H1 (cell line): ENCODE results near the gene FAM171A1. TPM values are rescaled to one million over a fixed set of nuclear protein-coding genes. Genes with fewer than 3 reads are reported as not detected.

Experiments
- CTCF ChIA-PET: fragments of 300-600 bp; sonication (Branson Sonifier 250); formaldehyde crosslinking; loops from one replicate; lab custom pipeline; 2021; ENCODE audit not compliant: partially characterized antibody; lab: Charles Lee
- POLR2A ChIA-PET: fragments of 300-600 bp; sonication (Branson Sonifier 250); formaldehyde crosslinking; loops from one replicate; lab custom pipeline; 2021; ENCODE audit warnings: inconsistent platforms; ENCODE audit not compliant: partially characterized antibody; lab: Charles Lee
- DNase-seq, 2 experiments: peaks; one replicate each; pipeline versions ENCODE4 v3.0.0 to v3.0.0-alpha.2; 2010 to 2022; ENCODE audit warnings: low spot score in 2 of 2, low read depth in 1 of 2, mixed read lengths in 1 of 2
- FAIRE-seq: peaks from 2 replicates; lab custom pipeline; 2011; peaks lifted over from hg19 to GRCh38; lab: Jason Lieb, UNC
- H2AFZ ChIP-seq: 2 replicates; pipeline ENCODE4 v1.8.1; 2012; ENCODE audit warnings: low read length, inconsistent platforms
- H2AK5ac ChIP-seq: 2 replicates; pipeline ENCODE4 v1.6.1; 2013; ENCODE audit warnings: low read depth, low read length
- H2BK120ac ChIP-seq: replicated peaks from 2 replicates; pipeline ENCODE3; 2013; ENCODE audit warnings: low read depth, low read length, inconsistent platforms
- H2BK12ac ChIP-seq: 2 replicates; pipeline ENCODE4 v1.6.1; 2013; ENCODE audit warnings: low read depth, low read length
- H2BK15ac ChIP-seq: 2 replicates; pipeline ENCODE4 v1.6.1; 2013; ENCODE audit warnings: low read length
- H2BK20ac ChIP-seq: 2 replicates; pipeline ENCODE4 v1.6.1; 2013; ENCODE audit warnings: low read length
- H2BK5ac ChIP-seq: 2 replicates; pipeline ENCODE4 v1.6.1; 2013; ENCODE audit warnings: low read depth, low read length
- H3K14ac ChIP-seq: 2 replicates; pipeline ENCODE4 v1.6.1; 2013; ENCODE audit warnings: inconsistent platforms; ENCODE audit not compliant: insufficient read length
- H3K18ac ChIP-seq: 2 replicates; pipeline ENCODE4 v1.6.1; 2013; ENCODE audit warnings: low read length; ENCODE audit errors: extremely low read depth
- H3K23ac ChIP-seq: 2 replicates; pipeline ENCODE4 v1.6.1; 2013; ENCODE audit warnings: inconsistent platforms; ENCODE audit not compliant: insufficient read length
- H3K23me2 ChIP-seq: 2 replicates; pipeline ENCODE4 v1.6.1; 2013; ENCODE audit warnings: low read depth, low read length
- H3K27ac ChIP-seq: 2 replicates; pipeline ENCODE4 v1.6.1; 2011; ENCODE audit warnings: low read depth, low read length, inconsistent platforms
- H3K27me3 ChIP-seq, 4 experiments: replicated peaks in 1 of 4; 1 replicate in 1 of 4; 2 replicates in 3 of 4; pipeline versions ENCODE4 v1.6.1 to v1.8.1; 2011 to 2013; ENCODE audit warnings: low read length in 3 of 4, mild to moderate bottlenecking in 3 of 4, inconsistent platforms in 2 of 4, mixed read lengths in 2 of 4, moderate library complexity in 1 of 4; ENCODE audit not compliant: control insufficient read depth in 3 of 4, insufficient read depth in 3 of 4; ENCODE audit errors: extremely low read depth in 1 of 4
- H3K36me3 ChIP-seq, 4 experiments: 2 replicates each; pipeline versions ENCODE4 v1.6.1 to v1.8.1; 2011 to 2013; ENCODE audit warnings: mild to moderate bottlenecking in 4 of 4, low read length in 3 of 4, moderate library complexity in 2 of 4, control low read depth in 1 of 4, inconsistent platforms in 1 of 4; ENCODE audit not compliant: insufficient read depth in 4 of 4, control insufficient read depth in 2 of 4
- H3K4ac ChIP-seq: replicated peaks from 2 replicates; pipeline ENCODE3; 2013; ENCODE audit warnings: low read length, low read depth, mixed read lengths, inconsistent platforms; ENCODE audit not compliant: insufficient read length
- H3K4me1 ChIP-seq, 4 experiments: replicated peaks in 1 of 4; 1 replicate in 1 of 4; 2 replicates in 3 of 4; pipeline versions ENCODE4 v1.6.1 to v1.8.1; 2011 to 2013; ENCODE audit warnings: low read length in 3 of 4, inconsistent platforms in 2 of 4, mixed read lengths in 1 of 4; ENCODE audit not compliant: insufficient read depth in 4 of 4, control insufficient read depth in 3 of 4
- H3K4me2 ChIP-seq, 2 experiments: 2 replicates each; pipeline versions ENCODE4 v1.6.1 to v1.8.1; 2011 to 2013; ENCODE audit warnings: low read depth in 2 of 2, low read length in 2 of 2, control low read depth in 1 of 2, inconsistent platforms in 1 of 2, mild to moderate bottlenecking in 1 of 2; ENCODE audit not compliant: insufficient read depth in 1 of 2
- H3K4me3 ChIP-seq, 4 experiments: fragments of 200-600, 300-600 bp in 1 of 4; sonication (generic), shearing (Covaris generic), sonication (Bioruptor Twin) in 1 of 4; 2 replicates each; pipeline versions ENCODE4 v1.5.1 to v1.8.1; 2011 to 2016; ENCODE audit warnings: low read length in 4 of 4, low read depth in 3 of 4, control low read depth in 2 of 4, inconsistent platforms in 2 of 4, mild to moderate bottlenecking in 2 of 4, mixed read lengths in 1 of 4, moderate library complexity in 1 of 4; ENCODE audit not compliant: insufficient read depth in 2 of 4; ENCODE audit errors: extremely low read depth in 1 of 4
- H3K56ac ChIP-seq: replicated peaks from 2 replicates; pipeline ENCODE3; 2013; ENCODE audit warnings: low read depth, mild to moderate bottlenecking, mixed read lengths, low read length, inconsistent platforms; ENCODE audit not compliant: insufficient read length
- H3K79me1 ChIP-seq: 2 replicates; pipeline ENCODE4 v1.6.1; 2013; ENCODE audit warnings: low read depth, low read length, control low read depth
- H3K79me2 ChIP-seq, 2 experiments: 2 replicates each; pipeline versions ENCODE4 v1.6.1 to v1.8.1; 2012 to 2013; ENCODE audit warnings: low read length in 2 of 2, mild to moderate bottlenecking in 2 of 2, inconsistent platforms in 1 of 2; ENCODE audit not compliant: insufficient read depth in 2 of 2, control insufficient read depth in 1 of 2
- H3K9ac ChIP-seq, 4 experiments: replicated peaks in 1 of 4; 1 replicate in 1 of 4; 2 replicates in 3 of 4; pipeline versions ENCODE4 v1.6.1 to v1.8.1; 2011 to 2013; ENCODE audit warnings: low read depth in 3 of 4, low read length in 3 of 4, control low read depth in 2 of 4, mild to moderate bottlenecking in 2 of 4, moderate library complexity in 2 of 4, inconsistent platforms in 1 of 4; ENCODE audit errors: extremely low read depth in 1 of 4
- H3K9me3 ChIP-seq, 2 experiments: 2 replicates each; pipeline versions ENCODE4 v1.6.1 to v1.8.1; 2012 to 2013; ENCODE audit warnings: mild to moderate bottlenecking in 2 of 2, moderate library complexity in 2 of 2, control low read depth in 1 of 2, inconsistent platforms in 1 of 2, low read depth in 1 of 2, low read length in 1 of 2, mixed read lengths in 1 of 2; ENCODE audit not compliant: insufficient read depth in 2 of 2
- H4K20me1 ChIP-seq, 2 experiments: replicated peaks in 1 of 2; 2 replicates each; pipeline versions ENCODE3 to v1.8.1; 2011 to 2013; ENCODE audit warnings: inconsistent platforms in 2 of 2, low read length in 2 of 2, mild to moderate bottlenecking in 1 of 2; ENCODE audit not compliant: insufficient read depth in 2 of 2, control insufficient read depth in 1 of 2
- H4K5ac ChIP-seq: 2 replicates; pipeline ENCODE4 v1.6.1; 2013; ENCODE audit warnings: low read length, low read depth, mixed read lengths, inconsistent platforms; ENCODE audit not compliant: insufficient read length
- H4K8ac ChIP-seq: 2 replicates; pipeline ENCODE4 v1.8.0; 2013; ENCODE audit warnings: mild to moderate bottlenecking, moderate library complexity, low read length, inconsistent platforms; ENCODE audit not compliant: insufficient read depth; ENCODE audit errors: extremely low read depth
- H4K91ac ChIP-seq: replicated peaks from 2 replicates; pipeline ENCODE3; 2013; ENCODE audit warnings: low read length, mixed read lengths, inconsistent platforms; ENCODE audit not compliant: insufficient read length
- HDAC6 ChIP-seq: IDR thresholded peaks from one replicate; pipeline ENCODE4 v1.7.1; 2012; ENCODE audit warnings: low read depth, mild to moderate bottlenecking, inconsistent platforms, low read length, moderate library complexity
- WGBS, 2 experiments: shearing (Covaris generic) in 1 of 2; methylation state at CpG; one replicate each; pipeline versions ENCODE4 v1.1.6 to v1.1.7; 2013 to 2015; ENCODE audit warnings: low lambda C conversion rate in 2 of 2, mixed read lengths in 2 of 2, inconsistent platforms in 1 of 2, low coverage in 1 of 2, missing lambda C conversion rate in 1 of 2; ENCODE audit not compliant: insufficient replicate concordance in 2 of 2, insufficient coverage in 1 of 2, insufficient read length in 1 of 2; ENCODE audit errors: extremely low coverage in 1 of 2, missing lambda C conversion rate in 1 of 2; 5-methylcytosine and 5-hydroxymethylcytosine counted together
- polyA plus RNA-seq, 7 experiments: library from polyadenylated mRNA; depleted of rRNA in 3 of 7; stranded (reverse) in 5 of 7; unstranded in 2 of 7; fragments of >200 nt in 5 of 7; fragments of 200-250 nt in 2 of 7; gene quantifications; 1 replicate in 5 of 7; 2 replicates in 1 of 7; 4 replicates in 1 of 7; pipeline versions ENCODE4 v1.2.1 to v1.2.3, GENCODE V29; 2011 to 2013; ENCODE audit warnings: missing spikeins in 2 of 7, mixed read lengths in 2 of 7
- total RNA-seq: library from RNA; stranded (reverse); fragmentation: NEBNext Ultra II Directional; extraction: Animal tissue kit (Norgen Biotek cat#: 25700); gene quantifications from 2 replicates; pipeline ENCODE4 v1.2.1, GENCODE V29; 2021

The FAM171A1 gene
- total and polyA plus RNA-seq, 2 of the 8 experiments (the other 6 are each of a cell fraction or from before 2014, with no cell fraction given): 26.6 to 42.1 TPM

DNA sequence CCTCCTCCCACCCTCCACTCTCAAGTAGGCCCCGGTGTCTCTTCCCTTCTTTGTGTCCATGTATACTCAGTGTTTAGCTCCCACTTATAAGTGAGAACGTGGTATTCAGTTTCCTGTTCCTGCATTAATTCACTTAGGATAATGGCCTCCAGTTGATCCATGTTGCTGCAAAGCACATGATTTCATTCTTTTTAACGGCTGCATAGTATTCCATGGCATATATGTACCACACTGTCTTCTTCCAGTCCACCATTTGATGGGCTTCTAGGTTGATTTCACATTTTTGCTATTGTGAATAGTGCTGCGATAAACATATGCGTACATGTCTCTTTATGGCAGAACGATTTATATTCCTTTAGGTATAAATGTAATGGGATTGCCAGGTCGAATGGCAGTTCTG, 51.0 kb downstream of the FAM171A1 start:
- Histone ChIP-seq H3K18ac (no peak overlapping the region), H3K79me2 (peaks cover 0 to 5% of the 10 kb centered on the region in 2 experiments; a peak in 1 of 4 replicates)
- POLR2A ChIA-PET: no interaction called here

More for the DNA sequence above, 51.0 kb downstream of the FAM171A1 start:
- no peak overlapping the region for H2BK15ac ChIP-seq
- FAIRE-seq: no peak
- no peak overlapping the region for H2BK20ac ChIP-seq
- no peak overlapping the region for H3K4ac ChIP-seq
- no peak overlapping the region for H4K8ac ChIP-seq
- no peak overlapping the region for H2BK12ac ChIP-seq
- H3K36me3 ChIP-seq: no peaks in the 10 kb centered on the region
- no peaks in the 10 kb centered on the region for H4K20me1 ChIP-seq
- DNase-seq: no peak
- H3K27me3 ChIP-seq: no peaks in the 10 kb centered on the region
- no peak overlapping the region for H2AK5ac ChIP-seq
- H2BK5ac ChIP-seq: no peak overlapping the region
- H3K9ac ChIP-seq: no peak overlapping the region
- no peak for TF ChIP-seq HDAC6
- no peak overlapping the region for H3K4me3 ChIP-seq
- H3K14ac ChIP-seq: no peak overlapping the region
- peaks cover 3% of the 10 kb centered on the region; the same call in 1 of the 2 replicates for H3K79me1 ChIP-seq
- no peak overlapping the region for H3K56ac ChIP-seq
- no peaks in the 10 kb centered on the region for H3K23me2 ChIP-seq
- no peak overlapping the region for H3K4me2 ChIP-seq
- CTCF ChIA-PET: no interaction called here
- H2AFZ ChIP-seq: no peak overlapping the region
- H4K5ac ChIP-seq: no peak overlapping the region
- H3K4me1 ChIP-seq: peaks cover 5 to 15% (median 8%) of the 10 kb centered on the region in 4 experiments; a peak in 6 of 7 replicates
- 92% methylated on average over 7 of the region's 7 CpGs; no CpG with 5 or more reads in 1 of the 2 experiments for WGBS, 2 experiments
- no peaks in the 10 kb centered on the region for H3K9me3 ChIP-seq
- H2BK120ac ChIP-seq: no peak overlapping the region
- H4K91ac ChIP-seq: no peak overlapping the region
- H3K27ac ChIP-seq: no peak overlapping the region
- no peak overlapping the region for H3K23ac ChIP-seq
